BE2C (cell line): Measurements from ENCODE around the gene PI4KB.

Experiments
- DNase-seq: peaks from one replicate; pipeline ENCODE4 v3.0.0-alpha.2; 2020
- H3K27me3 ChIP-seq: fragments of 250-450 bp; sonication (Bioruptor Pico); 2 replicates; pipeline ENCODE4 v1.5.1; 2020; ENCODE audit warnings: mild to moderate bottlenecking
- H3K36me3 ChIP-seq: fragments of 250-450 bp; sonication (Bioruptor Pico); 2 replicates; pipeline ENCODE4 v1.5.1; 2020; ENCODE audit warnings: mild to moderate bottlenecking
- H3K4me1 ChIP-seq: fragments of 250-450 bp; sonication (Bioruptor Pico); 2 replicates; pipeline ENCODE4 v1.5.1; 2020
- H3K4me3 ChIP-seq: 2 replicates; pipeline ENCODE4 v1.5.1; 2011; ENCODE audit warnings: low read depth, low read length
- H3K9me3 ChIP-seq: fragments of 250-450 bp; sonication (Bioruptor Pico); 2 replicates; pipeline ENCODE4 v1.5.1; 2020
- CTCF ChIP-seq: IDR thresholded peaks from 2 replicates; pipeline ENCODE4 v1.5.1; 2012; ENCODE audit warnings: mild to moderate bottlenecking, low read depth, low read length

Gene PI4KB

GRCh38 chr1:151325646-151326429, 1.4 kb downstream of the PI4KB start:
- H3K36me3 ChIP-seq = peaks cover 13% of the 10 kb centered on the region
- no peaks in the 10 kb centered on the region for H3K9me3 ChIP-seq
- no peak for TF ChIP-seq CTCF
- H3K4me1 ChIP-seq = no peaks in the 10 kb centered on the region
- H3K27me3 ChIP-seq = no peaks in the 10 kb centered on the region
- H3K4me3 ChIP-seq = peak overlapping the region; percentile 77
- DNase-seq = no peak

DNA sequence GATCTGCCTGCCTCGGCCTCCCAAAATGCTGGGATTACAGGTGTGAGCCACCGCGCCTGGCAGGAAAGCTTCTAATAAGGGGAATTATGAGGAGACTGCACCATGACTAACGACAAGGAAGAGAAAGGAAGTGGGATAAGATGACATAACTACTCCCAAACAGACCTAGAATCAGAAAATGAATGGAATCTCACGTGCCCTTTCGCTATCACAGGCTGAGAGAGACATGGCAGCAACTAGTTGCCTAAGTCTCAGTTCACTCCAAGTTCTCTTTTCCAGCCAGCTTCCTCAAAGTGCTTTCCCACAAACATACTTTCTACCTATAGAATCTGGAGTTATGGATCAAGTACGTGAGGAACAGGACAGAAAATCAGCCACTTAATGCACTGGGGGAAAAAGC, 2.0 kb downstream of the PI4KB start:
- Histone ChIP-seq H3K27me3 (no peaks in the 10 kb centered on the region), H3K4me1 (no peaks in the 10 kb centered on the region), H3K4me3 (no peak overlapping the region), H3K36me3 (peaks cover 19% of the 10 kb centered on the region), H3K9me3 (no peaks in the 10 kb centered on the region)
- no peak for TF ChIP-seq CTCF
- DNase-seq = no peak

GRCh38 chr1:151324390-151324930, 2.8 kb downstream of the PI4KB start:
- Histone ChIP-seq H3K9me3 (no peaks in the 10 kb centered on the region), H3K27me3 (no peaks in the 10 kb centered on the region), H3K36me3 (peaks cover 21% of the 10 kb centered on the region), H3K4me3 (no peak overlapping the region), H3K4me1 (no peaks in the 10 kb centered on the region)
- no peak for DNase-seq
- TF ChIP-seq CTCF = no peak

DNA sequence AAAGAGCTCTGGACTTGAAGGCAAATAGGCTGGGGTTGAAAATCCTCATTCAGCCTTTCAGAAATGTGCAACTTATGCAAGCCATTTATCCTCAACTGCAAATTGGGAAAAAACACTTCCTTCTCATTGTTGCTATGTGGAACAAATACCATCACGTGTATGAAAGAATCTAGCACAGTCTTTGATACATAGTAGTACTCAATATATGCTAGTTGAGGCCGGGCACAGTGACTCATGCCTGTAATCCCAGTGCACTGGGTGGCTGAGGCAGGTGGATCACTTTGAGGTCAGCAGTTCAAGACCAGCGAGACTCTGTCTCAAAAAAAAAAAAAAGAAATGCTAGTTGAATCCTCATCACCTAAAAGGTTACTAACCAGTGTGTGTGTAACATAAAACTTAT, 8.2 kb downstream of the PI4KB start:
- no peak for TF ChIP-seq CTCF
- no peak for DNase-seq
- no peak overlapping the region for H3K4me3 ChIP-seq
- no peaks in the 10 kb centered on the region for H3K27me3 ChIP-seq
- H3K36me3 ChIP-seq = peaks cover 36% of the 10 kb centered on the region
- no peaks in the 10 kb centered on the region for H3K9me3 ChIP-seq
- H3K4me1 ChIP-seq = no peaks in the 10 kb centered on the region

DNA sequence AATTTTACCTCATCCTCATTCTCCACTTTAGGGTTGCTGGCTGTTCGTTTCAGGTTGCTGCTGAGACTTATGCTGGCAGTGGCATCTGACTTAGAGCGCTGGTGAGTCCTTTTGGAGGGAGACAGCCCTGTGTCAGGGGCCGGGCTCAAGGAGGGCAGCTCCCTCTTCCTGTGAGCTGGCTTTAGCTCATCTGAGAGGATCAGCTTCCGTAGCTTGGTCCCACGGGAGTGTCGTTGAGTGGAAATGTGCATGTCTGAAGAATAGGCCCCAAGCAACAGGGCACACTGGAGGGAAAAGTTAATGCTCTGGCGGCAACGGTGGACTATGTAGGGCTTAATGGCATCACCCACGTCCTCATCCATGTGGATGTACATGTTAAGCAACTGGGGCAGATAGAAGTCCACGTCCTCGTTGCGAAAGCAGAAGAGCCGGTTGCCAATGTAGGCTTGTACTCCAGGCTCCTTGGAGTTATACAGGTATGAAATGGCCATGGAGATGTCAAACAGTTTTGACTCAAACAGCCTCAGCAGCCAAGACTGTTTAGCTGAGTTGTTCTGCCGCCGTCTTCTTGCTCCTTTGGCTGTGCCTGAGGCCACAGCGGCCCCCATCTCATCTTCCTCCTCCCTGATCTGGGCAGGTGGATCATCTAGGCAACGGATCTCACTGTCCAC, 11.5 kb downstream of the PI4KB start:
- H3K27me3 ChIP-seq = no peaks in the 10 kb centered on the region
- DNase-seq = no peak
- H3K9me3 ChIP-seq = no peaks in the 10 kb centered on the region
- H3K4me1 ChIP-seq = peaks cover 3% of the 10 kb centered on the region; the same call in 1 of the 2 replicates
- no peak for TF ChIP-seq CTCF
- H3K4me3 ChIP-seq = no peak overlapping the region
- peaks cover 46% of the 10 kb centered on the region for H3K36me3 ChIP-seq
